K562 (cell line): ENCODE results near the gene NOSIP.

ENCODE experiments used
- MAFK ChIP-seq: IDR thresholded peaks from 2 replicates; pipeline ENCODE4 v1.6.1; 2011; ENCODE audit warnings: low read length, improper control_type of control experiment
- SAP30 ChIP-seq: fragments of 200-600 bp; sonication (generic); IDR thresholded peaks from 2 replicates; pipeline ENCODE4 v1.6.1; 2012; ENCODE audit warnings: borderline replicate concordance, low read depth, mild to moderate bottlenecking, moderate library complexity, low read length, control low read depth, inconsistent platforms; ENCODE audit not compliant: insufficient read depth, poor library complexity, severe bottlenecking
- TF ChIP-seq, protein P1 (sequence below), 3 experiments: IDR thresholded peaks in 2 of 3; conservative IDR thresholded peaks in 1 of 3; 2 replicates each; pipeline ENCODE4 v1.5.1; 2011 to 2012; ENCODE audit warnings: low read length in 3 of 3, mild to moderate bottlenecking in 3 of 3, control low read depth in 2 of 3, improper control_type of control experiment in 1 of 3, inconsistent platforms in 1 of 3, low read depth in 1 of 3, mixed read lengths in 1 of 3, moderate library complexity in 1 of 3; ENCODE audit not compliant: insufficient read depth in 2 of 3

GRCh38 chr19:49587227-49587626, 6.9 kb upstream of the NOSIP start:
- TF ChIP-seq MAFK (no peak), SAP30 (no peak)
- TF ChIP-seq, protein P1, sequence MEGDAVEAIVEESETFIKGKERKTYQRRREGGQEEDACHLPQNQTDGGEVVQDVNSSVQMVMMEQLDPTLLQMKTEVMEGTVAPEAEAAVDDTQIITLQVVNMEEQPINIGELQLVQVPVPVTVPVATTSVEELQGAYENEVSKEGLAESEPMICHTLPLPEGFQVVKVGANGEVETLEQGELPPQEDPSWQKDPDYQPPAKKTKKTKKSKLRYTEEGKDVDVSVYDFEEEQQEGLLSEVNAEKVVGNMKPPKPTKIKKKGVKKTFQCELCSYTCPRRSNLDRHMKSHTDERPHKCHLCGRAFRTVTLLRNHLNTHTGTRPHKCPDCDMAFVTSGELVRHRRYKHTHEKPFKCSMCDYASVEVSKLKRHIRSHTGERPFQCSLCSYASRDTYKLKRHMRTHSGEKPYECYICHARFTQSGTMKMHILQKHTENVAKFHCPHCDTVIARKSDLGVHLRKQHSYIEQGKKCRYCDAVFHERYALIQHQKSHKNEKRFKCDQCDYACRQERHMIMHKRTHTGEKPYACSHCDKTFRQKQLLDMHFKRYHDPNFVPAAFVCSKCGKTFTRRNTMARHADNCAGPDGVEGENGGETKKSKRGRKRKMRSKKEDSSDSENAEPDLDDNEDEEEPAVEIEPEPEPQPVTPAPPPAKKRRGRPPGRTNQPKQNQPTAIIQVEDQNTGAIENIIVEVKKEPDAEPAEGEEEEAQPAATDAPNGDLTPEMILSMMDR (IDR thresholded peaks at IDR 0.05 in 2 of 3, conservative IDR thresholded peaks at IDR 0.05 in 1 of 3; ENCODE audit: insufficient read depth in 2 of 3, low read depth in 1 of 3, low read length in 3 of 3), result no peak
